CD14-positive monocyte (primary cell): ENCODE measurements around the gene MBNL2. TPM values are rescaled to one million over a fixed set of nuclear protein-coding genes. Genes with fewer than 3 reads are reported as not detected.

Source experiments
- DNase-seq, 3 donors: peaks; one replicate each; pipeline ENCODE4 v3.0.0-alpha.2; 2011 to 2022
- H2AFZ ChIP-seq: 2 replicates; pipeline ENCODE4 v1.6.0; 2012; ENCODE audit warnings: mild to moderate bottlenecking, low read depth, low read length, inconsistent platforms; ENCODE audit not compliant: insufficient read depth, poor library complexity, severe bottlenecking
- H3K27ac ChIP-seq, 2 donors: 1 replicate in 1 of 2; 2 replicates in 1 of 2; pipeline ENCODE4 v1.5.1; 2012 to 2013; ENCODE audit warnings: low read length in 2 of 2, control low read depth in 1 of 2, inconsistent platforms in 1 of 2, low read depth in 1 of 2, mild to moderate bottlenecking in 1 of 2
- H3K27me3 ChIP-seq, 2 donors: one replicate each; pipeline versions ENCODE4 v1.6.0 to v1.6.1; 2011 to 2013; ENCODE audit warnings: low read length in 2 of 2; ENCODE audit not compliant: control insufficient read depth in 2 of 2, insufficient read depth in 2 of 2
- H3K36me3 ChIP-seq, 2 donors: replicated peaks in 1 of 2; 1 replicate in 1 of 2; 2 replicates in 1 of 2; pipeline versions ENCODE4 v1.5.1 to v1.6.1; 2012 to 2013; ENCODE audit warnings: low read length in 2 of 2, control low read depth in 1 of 2, inconsistent platforms in 1 of 2, mild to moderate bottlenecking in 1 of 2; ENCODE audit not compliant: insufficient read depth in 2 of 2, control insufficient read depth in 1 of 2
- H3K4me1 ChIP-seq, 2 donors: 1 replicate in 1 of 2; 2 replicates in 1 of 2; pipeline versions ENCODE4 v1.5.1 to v1.6.1; 2012 to 2013; ENCODE audit warnings: low read length in 2 of 2, control low read depth in 1 of 2, inconsistent platforms in 1 of 2, mild to moderate bottlenecking in 1 of 2, moderate library complexity in 1 of 2; ENCODE audit not compliant: insufficient read depth in 2 of 2, control insufficient read depth in 1 of 2
- H3K4me2 ChIP-seq: replicated peaks from 2 replicates; pipeline ENCODE3; 2012; ENCODE audit warnings: low read length, moderate library complexity, mild to moderate bottlenecking; ENCODE audit not compliant: poor library complexity, severe bottlenecking; ENCODE audit errors: extremely low read depth
- H3K4me3 ChIP-seq, 3 experiments: fragments of 200-600 bp in 1 of 3; sonication (generic) in 1 of 3; replicated peaks in 1 of 3; 1 replicate in 2 of 3; 2 replicates in 1 of 3; pipeline ENCODE4 v1.5.1; 2011 to 2013; ENCODE audit warnings: low read length in 3 of 3, mild to moderate bottlenecking in 3 of 3, control low read depth in 2 of 3, low read depth in 2 of 3, inconsistent platforms in 1 of 3, moderate library complexity in 1 of 3
- H3K79me2 ChIP-seq: 2 replicates; pipeline ENCODE4 v1.6.0; 2012; ENCODE audit warnings: mild to moderate bottlenecking, control low read depth, inconsistent platforms, low read length, moderate library complexity; ENCODE audit not compliant: insufficient read depth
- H3K9ac ChIP-seq: 2 replicates; pipeline ENCODE4 v1.6.0; 2017; ENCODE audit warnings: low read length, mild to moderate bottlenecking; ENCODE audit not compliant: insufficient read depth, poor library complexity, severe bottlenecking
- H3K9me3 ChIP-seq, 2 donors: replicated peaks in 1 of 2; 1 replicate in 1 of 2; 2 replicates in 1 of 2; pipeline versions ENCODE4 v1.5.1 to v1.6.1; 2012 to 2013; ENCODE audit warnings: low read length in 2 of 2, control low read depth in 1 of 2; ENCODE audit not compliant: control insufficient read depth in 1 of 2, insufficient read depth in 1 of 2
- H4K20me1 ChIP-seq: 2 replicates; pipeline ENCODE4 v1.6.0; 2012; ENCODE audit warnings: mild to moderate bottlenecking, low read length, control low read depth, moderate library complexity; ENCODE audit not compliant: insufficient read depth
- H3K27ac Mint-ChIP-seq, 7 donors: one replicate each; pipeline ENCODE4 v1.8.0; 2020; ENCODE audit warnings: mild to moderate bottlenecking in 7 of 7, mixed read lengths in 7 of 7, moderate library complexity in 6 of 7, inconsistent platforms in 2 of 7
- H3K27me3 Mint-ChIP-seq, 3 donors: one replicate each; pipeline ENCODE4 v1.8.0; 2021 to 2022; ENCODE audit warnings: low read depth in 3 of 3, mild to moderate bottlenecking in 3 of 3, mixed read lengths in 3 of 3, moderate library complexity in 3 of 3, inconsistent platforms in 1 of 3
- H3K36me3 Mint-ChIP-seq, 2 donors: one replicate each; pipeline ENCODE4 v1.8.0; 2020; ENCODE audit warnings: mixed read lengths in 2 of 2, inconsistent platforms in 1 of 2, mild to moderate bottlenecking in 1 of 2
- H3K4me1 Mint-ChIP-seq: one replicate; pipeline ENCODE4 v1.8.0; 2020; ENCODE audit warnings: mild to moderate bottlenecking, mixed read lengths
- H3K4me3 Mint-ChIP-seq, 2 donors: one replicate each; pipeline ENCODE4 v1.8.0; 2020; ENCODE audit warnings: mild to moderate bottlenecking in 2 of 2, mixed read lengths in 2 of 2, moderate library complexity in 1 of 2
- H3K9me3 Mint-ChIP-seq, 7 donors: one replicate each; pipeline ENCODE4 v1.8.0; 2020 to 2022; ENCODE audit warnings: mixed read lengths in 7 of 7, mild to moderate bottlenecking in 6 of 7, moderate library complexity in 6 of 7, inconsistent platforms in 2 of 7
- whole genome bisulfite sequencing: methylation state at CpG from one replicate; pipeline ENCODE4 v1.1.5; 2013; ENCODE audit warnings: missing lambda C conversion rate; ENCODE audit not compliant: insufficient coverage; 5-methylcytosine and 5-hydroxymethylcytosine counted together
- intact Hi-C, 2 donors: fragments of 100-400 bp; cut with micrococcal nuclease; formaldehyde crosslinking; loops; one replicate each; pipeline versions ENCODE4 v1.15.0 to v1.15.1; 2023
- polyA plus RNA-seq, 3 donors: library from polyadenylated mRNA; depleted of rRNA in 1 of 3; unstranded in 2 of 3; stranded (reverse) in 1 of 3; fragments of 300-500 nt in 2 of 3; fragments of >200 nt in 1 of 3; fragmentation: Illumina TruSeq in 2 of 3; gene quantifications; 1 replicate in 2 of 3; 2 replicates in 1 of 3; pipeline ENCODE4 v1.2.3, GENCODE V29; 2012 to 2021
- TF ChIP-seq, protein P1 (sequence below): fragments of 200-600 bp; IDR thresholded peaks from one replicate; pipeline ENCODE4 v1.8.0; 2022; ENCODE audit warnings: antibody characterized with exemption, mild to moderate bottlenecking

MBNL2 gene
- polyA plus RNA-seq, 3 donors: 8.5 to 15.5 (median 13.4) TPM

- Histone ChIP-seq H3K27ac (no peak overlapping the region), H3K9ac (no peak overlapping the region), H4K20me1 (peaks cover 92% of the 10 kb centered on the region), H3K36me3 (peaks cover 0 to 3% of the 10 kb centered on the region in 2 donors), H3K4me1 (peaks cover 19 to 22% of the 10 kb centered on the region in 2 donors), H3K4me3 (no peak overlapping the region), H3K9me3 (no peaks in the 10 kb centered on the region), H2AFZ (no peak overlapping the region), H3K4me2 (no peak overlapping the region), H3K79me2 (peaks cover 28% of the 10 kb centered on the region), H3K27me3 (no peaks in the 10 kb centered on the region)
- intact Hi-C loops: no loop called here
- peak overlapping the region in 3 of 7 donors; percentile 2 to 52 (median 30) for H3K27ac Mint-ChIP-seq
- H3K27me3 Mint-ChIP-seq: peaks cover 0 to 4% (median 4%) of the 10 kb centered on the region in 3 donors
- peaks cover 15 to 26% of the 10 kb centered on the region in 2 donors for H3K36me3 Mint-ChIP-seq
- no peak for DNase-seq
- H3K4me1 Mint-ChIP-seq: peaks cover 41% of the 10 kb centered on the region
- 63% methylated on average over 7 of the region's 8 CpGs for WGBS
- H3K4me3 Mint-ChIP-seq: no peak overlapping the region
- TF ChIP-seq, protein P1, sequence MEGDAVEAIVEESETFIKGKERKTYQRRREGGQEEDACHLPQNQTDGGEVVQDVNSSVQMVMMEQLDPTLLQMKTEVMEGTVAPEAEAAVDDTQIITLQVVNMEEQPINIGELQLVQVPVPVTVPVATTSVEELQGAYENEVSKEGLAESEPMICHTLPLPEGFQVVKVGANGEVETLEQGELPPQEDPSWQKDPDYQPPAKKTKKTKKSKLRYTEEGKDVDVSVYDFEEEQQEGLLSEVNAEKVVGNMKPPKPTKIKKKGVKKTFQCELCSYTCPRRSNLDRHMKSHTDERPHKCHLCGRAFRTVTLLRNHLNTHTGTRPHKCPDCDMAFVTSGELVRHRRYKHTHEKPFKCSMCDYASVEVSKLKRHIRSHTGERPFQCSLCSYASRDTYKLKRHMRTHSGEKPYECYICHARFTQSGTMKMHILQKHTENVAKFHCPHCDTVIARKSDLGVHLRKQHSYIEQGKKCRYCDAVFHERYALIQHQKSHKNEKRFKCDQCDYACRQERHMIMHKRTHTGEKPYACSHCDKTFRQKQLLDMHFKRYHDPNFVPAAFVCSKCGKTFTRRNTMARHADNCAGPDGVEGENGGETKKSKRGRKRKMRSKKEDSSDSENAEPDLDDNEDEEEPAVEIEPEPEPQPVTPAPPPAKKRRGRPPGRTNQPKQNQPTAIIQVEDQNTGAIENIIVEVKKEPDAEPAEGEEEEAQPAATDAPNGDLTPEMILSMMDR: no peak
- peaks cover 0 to 4% (median 0%) of the 10 kb centered on the region in 7 donors for H3K9me3 Mint-ChIP-seq
These were observed 39.9 kb downstream of the MBNL2 start for GRCh38 chr13:97262058-97262457.

GRCh38 chr13:97263160-97263559 is 41.0 kb downstream of the MBNL2 start:
- Histone ChIP-seq H2AFZ (no peak overlapping the region), H3K27ac (no peak overlapping the region), H3K36me3 (peaks cover 0 to 12% of the 10 kb centered on the region in 2 donors), H3K4me3 (no peak overlapping the region), H3K4me2 (no peak overlapping the region), H4K20me1 (peaks cover 92% of the 10 kb centered on the region), H3K9me3 (no peaks in the 10 kb centered on the region), H3K27me3 (no peaks in the 10 kb centered on the region), H3K9ac (no peak overlapping the region), H3K4me1 (peaks cover 11% of the 10 kb centered on the region in 2 donors), H3K79me2 (peaks cover 22% of the 10 kb centered on the region)
- Mint-ChIP-seq H3K27ac (no peak overlapping the region), H3K4me1 (peaks cover 30% of the 10 kb centered on the region), H3K27me3 (peaks cover 0 to 4% (median 4%) of the 10 kb centered on the region in 3 donors), H3K4me3 (no peak overlapping the region), H3K9me3 (peaks cover 0 to 4% (median 0%) of the 10 kb centered on the region in 7 donors), H3K36me3 (peaks cover 19 to 33% of the 10 kb centered on the region in 2 donors)
- no peak for DNase-seq
- intact Hi-C loops: no loop called here
- TF ChIP-seq, protein P1: no peak
- 100% methylated on average over 1 of the region's 1 CpG for WGBS
